Suprapubic skin (tissue), 4 donors: Measurements from ENCODE around the gene PTPRN2.

Experiments used
- POLR2A ChIP-seq, 2 donors: fragments of 450-650 bp; IDR thresholded peaks; one replicate each; pipeline ENCODE4 v1.6.1; 2017; ENCODE audit warnings: antibody characterized with exemption in 2 of 2, mild to moderate bottlenecking in 2 of 2, moderate library complexity in 2 of 2
- POLR2AphosphoS5 ChIP-seq, 3 donors: sonication (generic); formaldehyde crosslinking; IDR thresholded peaks; one replicate each; pipeline ENCODE4 v1.6.1; 2017; ENCODE audit warnings: antibody characterized with exemption in 3 of 3
- TF ChIP-seq, protein P1 (sequence below), 2 donors: fragments of 200-600 bp in 1 of 2; fragments of 450-650 bp in 1 of 2; sonication (generic) in 1 of 2; IDR thresholded peaks; one replicate each; pipeline ENCODE4 v1.5.1; 2016 to 2019; ENCODE audit warnings: antibody characterized with exemption in 2 of 2, mild to moderate bottlenecking in 1 of 2, moderate library complexity in 1 of 2

DNA sequence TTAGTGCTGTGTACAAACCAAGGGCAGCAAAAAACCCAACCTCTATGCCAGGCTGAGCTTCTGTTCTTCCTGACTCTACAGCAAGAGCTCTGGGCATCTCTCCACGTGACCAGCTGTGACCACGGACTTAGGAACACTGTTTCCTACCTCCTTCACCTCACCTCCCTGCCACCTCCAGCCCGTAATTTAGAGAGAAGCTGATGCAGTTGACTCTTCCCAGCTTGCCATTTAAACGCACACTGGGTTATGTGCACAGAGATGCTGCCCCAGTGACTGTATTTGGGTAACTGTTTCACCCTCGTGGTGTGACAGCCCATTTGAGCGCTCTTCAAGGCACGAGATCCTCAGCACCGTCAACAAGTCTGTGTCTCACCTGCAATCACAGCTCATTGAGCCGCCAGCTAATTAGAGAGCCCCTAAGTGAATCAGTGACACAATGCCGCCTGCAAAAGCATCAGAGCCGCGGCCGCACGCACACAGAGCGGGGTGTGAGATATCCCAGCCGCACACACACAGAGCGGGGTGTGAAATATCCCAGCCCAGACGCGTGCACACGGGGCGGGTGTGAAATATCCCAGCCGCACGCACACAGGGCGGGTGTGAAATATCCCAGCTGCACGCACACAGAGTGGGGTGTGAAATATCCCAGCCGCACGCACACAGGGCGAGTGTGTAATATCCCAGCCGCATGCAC is 319.7 kb downstream of the PTPRN2 start:
- TF ChIP-seq POLR2A (IDR thresholded peaks at IDR 0.05) = no peak
- TF ChIP-seq, protein P1, sequence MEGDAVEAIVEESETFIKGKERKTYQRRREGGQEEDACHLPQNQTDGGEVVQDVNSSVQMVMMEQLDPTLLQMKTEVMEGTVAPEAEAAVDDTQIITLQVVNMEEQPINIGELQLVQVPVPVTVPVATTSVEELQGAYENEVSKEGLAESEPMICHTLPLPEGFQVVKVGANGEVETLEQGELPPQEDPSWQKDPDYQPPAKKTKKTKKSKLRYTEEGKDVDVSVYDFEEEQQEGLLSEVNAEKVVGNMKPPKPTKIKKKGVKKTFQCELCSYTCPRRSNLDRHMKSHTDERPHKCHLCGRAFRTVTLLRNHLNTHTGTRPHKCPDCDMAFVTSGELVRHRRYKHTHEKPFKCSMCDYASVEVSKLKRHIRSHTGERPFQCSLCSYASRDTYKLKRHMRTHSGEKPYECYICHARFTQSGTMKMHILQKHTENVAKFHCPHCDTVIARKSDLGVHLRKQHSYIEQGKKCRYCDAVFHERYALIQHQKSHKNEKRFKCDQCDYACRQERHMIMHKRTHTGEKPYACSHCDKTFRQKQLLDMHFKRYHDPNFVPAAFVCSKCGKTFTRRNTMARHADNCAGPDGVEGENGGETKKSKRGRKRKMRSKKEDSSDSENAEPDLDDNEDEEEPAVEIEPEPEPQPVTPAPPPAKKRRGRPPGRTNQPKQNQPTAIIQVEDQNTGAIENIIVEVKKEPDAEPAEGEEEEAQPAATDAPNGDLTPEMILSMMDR (IDR thresholded peaks at IDR 0.05) = no peak
- TF ChIP-seq POLR2AphosphoS5 (IDR thresholded peaks at IDR 0.05) = no peak
